ENCODE data around the gene CBR3. TPM values are rescaled to one million over a fixed set of nuclear protein-coding genes. Genes with fewer than 3 reads are reported as not detected.

CBR3 gene
- total and polyA plus RNA-seq, 10 donors, result 1.4 to 4.5 (median 2.9) TPM

DNA sequence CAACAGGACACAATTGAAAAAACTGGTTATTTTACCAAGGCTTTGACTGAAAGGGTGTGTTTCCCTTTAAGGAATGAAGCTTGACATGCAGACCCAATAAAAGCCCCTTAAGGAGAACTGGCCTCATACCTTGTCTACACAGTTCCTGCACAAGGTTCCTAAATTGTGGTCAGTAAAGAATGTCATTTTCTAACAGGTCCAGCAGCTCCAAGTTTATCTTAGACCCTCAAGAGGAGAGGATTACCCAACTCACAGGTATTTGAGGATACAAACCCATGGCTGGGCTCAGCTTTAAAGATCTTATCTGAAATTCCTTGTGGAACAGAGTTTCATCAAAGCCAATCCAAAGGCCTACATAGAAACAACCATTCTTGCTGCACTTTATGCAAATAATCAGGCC lies 31.4 kb upstream of the CBR3 start:
- H3K36me3 ChIP-seq, result no peaks in the 10 kb centered on the region
- no peak overlapping the region for H3K4me3 ChIP-seq
- no peak for DNase-seq
- no peak overlapping the region for H3K27ac ChIP-seq
- TF ChIP-seq POLR2A (IDR thresholded peaks at IDR 0.05) (no peak), POLR2AphosphoS5 (IDR thresholded peaks at IDR 0.05) (no peak)
- TF ChIP-seq, protein P1, sequence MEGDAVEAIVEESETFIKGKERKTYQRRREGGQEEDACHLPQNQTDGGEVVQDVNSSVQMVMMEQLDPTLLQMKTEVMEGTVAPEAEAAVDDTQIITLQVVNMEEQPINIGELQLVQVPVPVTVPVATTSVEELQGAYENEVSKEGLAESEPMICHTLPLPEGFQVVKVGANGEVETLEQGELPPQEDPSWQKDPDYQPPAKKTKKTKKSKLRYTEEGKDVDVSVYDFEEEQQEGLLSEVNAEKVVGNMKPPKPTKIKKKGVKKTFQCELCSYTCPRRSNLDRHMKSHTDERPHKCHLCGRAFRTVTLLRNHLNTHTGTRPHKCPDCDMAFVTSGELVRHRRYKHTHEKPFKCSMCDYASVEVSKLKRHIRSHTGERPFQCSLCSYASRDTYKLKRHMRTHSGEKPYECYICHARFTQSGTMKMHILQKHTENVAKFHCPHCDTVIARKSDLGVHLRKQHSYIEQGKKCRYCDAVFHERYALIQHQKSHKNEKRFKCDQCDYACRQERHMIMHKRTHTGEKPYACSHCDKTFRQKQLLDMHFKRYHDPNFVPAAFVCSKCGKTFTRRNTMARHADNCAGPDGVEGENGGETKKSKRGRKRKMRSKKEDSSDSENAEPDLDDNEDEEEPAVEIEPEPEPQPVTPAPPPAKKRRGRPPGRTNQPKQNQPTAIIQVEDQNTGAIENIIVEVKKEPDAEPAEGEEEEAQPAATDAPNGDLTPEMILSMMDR (IDR thresholded peaks at IDR 0.05 in 8 of 11, conservative IDR thresholded peaks at IDR 0.05 in 3 of 11), result no peak
- no peaks in the 10 kb centered on the region for H3K9me3 ChIP-seq
- peaks cover 0 to 25% (median 5%) of the 10 kb centered on the region in 7 donors for H3K27me3 ChIP-seq (replicated peaks in 1 of 7)
- H3K4me1 ChIP-seq, result peaks cover 0 to 11% (median 2%) of the 10 kb centered on the region in 6 donors
- intact Hi-C loops (cut with DNase I; ENCODE audit: low total_unique reads), result no loop called here

GRCh38 chr21:36104317-36105300 lies 30.3 kb upstream of the CBR3 start:
- DNase-seq, result peak; percentile 79
- Histone ChIP-seq H3K9me3 (no peaks in the 10 kb centered on the region), H3K27ac (no peak overlapping the region), H3K27me3 (replicated peaks in 1 of 7) (peaks cover 0 to 25% (median 5%) of the 10 kb centered on the region in 7 donors), H3K4me1 (peaks cover 0 to 11% (median 2%) of the 10 kb centered on the region in 6 donors), H3K4me3 (peak overlapping the region in 1 of 8 donors; percentile 17), H3K36me3 (no peaks in the 10 kb centered on the region)
- 22 to 37% (median 30%) methylated on average over 29 of the region's 29 CpGs for WGBS, 5 donors
- TF ChIP-seq, protein P1 (IDR thresholded peaks at IDR 0.05 in 8 of 11, conservative IDR thresholded peaks at IDR 0.05 in 3 of 11), result peak in 10 of 11 experiments; percentile 7 to 68 (median 48)
- no peak for TF ChIP-seq POLR2AphosphoS5 (IDR thresholded peaks at IDR 0.05)
- intact Hi-C loops (cut with DNase I; ENCODE audit: low total_unique reads), result no loop called here

GRCh38 chr21:36105327-36105842 lies 29.5 kb upstream of the CBR3 start:
- Histone ChIP-seq H3K9me3 (no peaks in the 10 kb centered on the region), H3K36me3 (no peaks in the 10 kb centered on the region), H3K27me3 (replicated peaks in 1 of 7) (peaks cover 0 to 25% (median 5%) of the 10 kb centered on the region in 7 donors), H3K4me1 (peaks cover 0 to 11% (median 2%) of the 10 kb centered on the region in 6 donors), H3K27ac (no peak overlapping the region), H3K4me3 (no peak overlapping the region)
- intact Hi-C loops (cut with DNase I; ENCODE audit: low total_unique reads), result no loop called here
- TF ChIP-seq, protein P1 (IDR thresholded peaks at IDR 0.05 in 8 of 11, conservative IDR thresholded peaks at IDR 0.05 in 3 of 11), result no peak
- no peak for TF ChIP-seq POLR2A (IDR thresholded peaks at IDR 0.05)
- TF ChIP-seq POLR2AphosphoS5 (IDR thresholded peaks at IDR 0.05), result no peak
- WGBS, 5 donors, result 68 to 79% (median 70%) methylated on average over 4 of the region's 4 CpGs
- no peak for DNase-seq

DNA sequence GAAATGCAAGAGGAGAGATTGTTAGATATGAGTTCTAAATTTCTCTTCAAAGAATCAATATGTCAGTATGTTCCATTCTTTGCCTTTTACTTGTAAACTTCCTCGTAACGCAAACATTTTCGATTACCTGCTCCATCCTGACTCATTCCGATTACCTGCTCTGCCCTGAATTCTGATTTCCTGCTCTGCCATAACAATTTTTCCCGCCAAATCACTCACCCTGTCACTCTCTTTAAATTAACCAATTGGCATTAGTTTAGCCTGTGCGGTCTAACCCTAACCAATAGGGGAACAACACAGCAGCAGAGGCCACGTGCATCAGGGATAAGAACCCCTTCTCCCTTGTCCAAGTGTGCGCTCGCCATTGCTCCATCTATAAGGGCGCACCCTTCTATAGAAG lies 25.0 kb upstream of the CBR3 start:
- DNase-seq, result no peak
- WGBS, 5 donors, result 92 to 98% (median 93%) methylated on average over 10 of the region's 10 CpGs
- intact Hi-C loops (cut with DNase I; ENCODE audit: low total_unique reads), result loop anchor here (5.0 kb wide), 1 partner anchor 48 kb away; the partner anchor contains the start of gene SETD4

More for the DNA sequence above, 25.0 kb upstream of the CBR3 start:
- no peaks in the 10 kb centered on the region for H3K36me3 ChIP-seq
- no peak overlapping the region for H3K4me3 ChIP-seq
- H3K27ac ChIP-seq, result no peak overlapping the region
- H3K4me1 ChIP-seq, result peaks cover under 1 to 32% (median 17%) of the 10 kb centered on the region in 6 donors
- H3K27me3 ChIP-seq (replicated peaks in 1 of 7), result peaks cover 0 to 15% (median under 1%) of the 10 kb centered on the region in 7 donors
- no peaks in the 10 kb centered on the region for H3K9me3 ChIP-seq
- TF ChIP-seq POLR2A (IDR thresholded peaks at IDR 0.05) (no peak), POLR2AphosphoS5 (IDR thresholded peaks at IDR 0.05) (no peak)
- TF ChIP-seq, protein P1 (IDR thresholded peaks at IDR 0.05 in 8 of 11, conservative IDR thresholded peaks at IDR 0.05 in 3 of 11), result no peak

Measured in spleen (tissue), 11 donors.